GM21825 (cell line): ENCODE measurements around the gene TM9SF1.
A peak's percentile ranks its signal among the peaks of the same experiment; 100 is the strongest.

Source experiments
- ATAC-seq: cut with Tn5 transposase; IDR thresholded peaks from one replicate; pipeline ENCODE4 v1.9.1; 2021; ENCODE audit warnings: mild to moderate bottlenecking, moderate library complexity; ENCODE audit not compliant: unreplicated experiment

TM9SF1 gene

GRCh38 chr14:24197056-24197450, 1.8 kb upstream of the TM9SF1 start:
- no peak for ATAC-seq

- peak; percentile 23 for ATAC-seq
Measured at GRCh38 chr14:24196071-24197055, 1.1 kb upstream of the TM9SF1 start.

GRCh38 chr14:24194873-24195185, 412 bp downstream of the TM9SF1 start:
- ATAC-seq = no peak

- ATAC-seq = no peak
Measured at GRCh38 chr14:24194186-24194872, 912 bp downstream of the TM9SF1 start.

GRCh38 chr14:24192933-24193332, 2.3 kb downstream of the TM9SF1 start:
- no peak for ATAC-seq

GRCh38 chr14:24190416-24190815, 4.8 kb downstream of the TM9SF1 start:
- ATAC-seq = no peak

GRCh38 chr14:24189460-24189859, 5.8 kb downstream of the TM9SF1 start:
- ATAC-seq = no peak

GRCh38 chr14:24189059-24189375, 6.2 kb downstream of the TM9SF1 start:
- ATAC-seq = no peak

- ATAC-seq = peak; percentile 85
Measured at GRCh38 chr14:24188251-24189058, 6.8 kb downstream of the TM9SF1 start, which contains the start of gene IPO4. Gene IPO4 (minus strand): TSS chr14:24188816. CDS start chr14:24188787, 29 bp downstream.

- ATAC-seq = no peak
Measured at GRCh38 chr14:24187539-24187915, 7.7 kb downstream of the TM9SF1 start.

GRCh38 chr14:24186831-24187538, 8.3 kb downstream of the TM9SF1 start:
- no peak for ATAC-seq

GRCh38 chr14:24185741-24186140, 9.5 kb downstream of the TM9SF1 start:
- no peak for ATAC-seq

- no peak for ATAC-seq
Measured at GRCh38 chr14:24185026-24185425, 10.2 kb downstream of the TM9SF1 start.

GRCh38 chr14:24184104-24184970, 10.9 kb downstream of the TM9SF1 start:
- no peak for ATAC-seq

GRCh38 chr14:24183014-24183481, 12.2 kb downstream of the TM9SF1 start:
- ATAC-seq = no peak

- ATAC-seq = no peak
Measured at GRCh38 chr14:24182110-24182882, 12.9 kb downstream of the TM9SF1 start.

GRCh38 chr14:24181371-24182077, 13.7 kb downstream of the TM9SF1 start:
- ATAC-seq = no peak
